ENCODE results near the gene CYSRT1. TPM values are rescaled to one million over a fixed set of nuclear protein-coding genes. Genes with fewer than 3 reads are reported as not detected.
"Not testable (repeated sequence)": the region's sequence is repeated elsewhere in the genome, so short reads cannot be mapped to it uniquely, and the experiment has no call there.

The CYSRT1 gene
- polyA plus RNA-seq, 1 experiment: 0.74 TPM

- no peak for TF ChIP-seq CTCF (IDR thresholded peaks at IDR 0.05; ENCODE audit: insufficient read depth, low read depth, low read length)
- H3K4me3 ChIP-seq (ENCODE audit: low read depth, low read length): no peak overlapping the region
- no peaks in the 10 kb centered on the region; the same call in 1 of the 2 replicates for H3K36me3 ChIP-seq (ENCODE audit: control insufficient read depth, insufficient read depth, low read length)
- DNase-seq (ENCODE audit: low read depth): no peak
- ChIA-PET POLR2A (no interaction called here), CTCF (interaction anchor here (0.6 to 3.3 kb wide), 37 partner anchors 8 to 294 kb away, joined by 3 to 36 read pairs (median 4); partner anchors contain the start of genes CYSRT1, EXD3, RNF208 and RNF224)
- H3K27me3 ChIP-seq (ENCODE audit: control insufficient read depth, insufficient read depth, low read length): no peaks in the 10 kb centered on the region
Measured at GRCh38 chr9:137236936-137237421, 12.0 kb downstream of the CYSRT1 start.

GRCh38 chr9:137237759-137238726 is 13.1 kb downstream of the CYSRT1 start:
- Histone ChIP-seq H3K36me3 (ENCODE audit: control insufficient read depth, insufficient read depth, low read length) (peaks cover 6% of the 10 kb centered on the region), H3K4me3 (ENCODE audit: low read depth, low read length) (no peak overlapping the region), H3K27me3 (ENCODE audit: control insufficient read depth, insufficient read depth, low read length) (no peaks in the 10 kb centered on the region)
- ChIA-PET CTCF (interaction anchor here (1.2 to 3.3 kb wide), 8 partner anchors 11 to 170 kb away, joined by 3 to 36 read pairs (median 9); partner anchors contain the start of genes CYSRT1, RNF208, RNF224 and STPG3), POLR2A (no interaction called here)
- TF ChIP-seq CTCF (IDR thresholded peaks at IDR 0.05; ENCODE audit: insufficient read depth, low read depth, low read length): no peak
- DNase-seq (ENCODE audit: low read depth): no peak

DNA sequence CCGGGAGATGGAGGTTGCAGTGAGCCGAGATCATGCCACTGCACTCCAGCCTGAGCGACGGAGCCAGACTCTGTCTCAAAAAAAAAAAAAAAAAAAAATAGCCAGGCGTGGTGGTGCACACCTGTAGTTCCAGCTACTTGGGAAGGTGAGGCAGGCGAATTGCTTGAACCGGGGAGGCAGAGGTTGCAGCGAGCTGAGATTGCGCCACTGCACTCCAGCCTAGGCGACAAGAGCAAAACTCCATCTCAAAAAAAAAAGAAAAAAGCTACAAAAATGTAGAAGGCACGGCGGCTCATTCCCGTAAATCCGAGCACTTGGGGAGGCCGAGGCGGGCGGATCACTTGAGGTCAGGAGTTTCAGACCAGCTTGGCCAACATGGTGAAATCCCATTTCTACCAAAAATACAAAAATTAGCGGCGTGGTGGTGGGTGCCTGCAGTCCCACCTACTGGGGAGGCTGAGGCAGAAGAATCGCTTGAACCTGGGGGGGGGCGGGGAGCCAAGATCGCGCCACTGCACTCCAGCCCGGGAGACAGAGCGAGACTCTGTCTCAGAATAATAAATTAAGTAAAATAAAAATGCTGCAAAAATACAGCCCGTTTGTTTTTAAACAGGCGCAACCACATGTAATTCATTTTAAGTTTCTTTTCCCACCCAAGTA is 14.7 kb downstream of the CYSRT1 start:
- H3K4me3 ChIP-seq (ENCODE audit: low read depth, low read length): peak overlapping the region; percentile 56
- peaks cover 11% of the 10 kb centered on the region for H3K36me3 ChIP-seq (ENCODE audit: control insufficient read depth, insufficient read depth, low read length)
- CTCF ChIA-PET: interaction anchor here (1.2 to 2.5 kb wide), 4 partner anchors 13 to 193 kb away, joined by 3 to 13 read pairs (median 5); partner anchors contain the start of genes NPDC1 and RNF224
- DNase-seq (ENCODE audit: low read depth); POLR2A ChIA-PET; H3K27me3 ChIP-seq (ENCODE audit: control insufficient read depth, insufficient read depth, low read length): not testable (repeated sequence)

DNA sequence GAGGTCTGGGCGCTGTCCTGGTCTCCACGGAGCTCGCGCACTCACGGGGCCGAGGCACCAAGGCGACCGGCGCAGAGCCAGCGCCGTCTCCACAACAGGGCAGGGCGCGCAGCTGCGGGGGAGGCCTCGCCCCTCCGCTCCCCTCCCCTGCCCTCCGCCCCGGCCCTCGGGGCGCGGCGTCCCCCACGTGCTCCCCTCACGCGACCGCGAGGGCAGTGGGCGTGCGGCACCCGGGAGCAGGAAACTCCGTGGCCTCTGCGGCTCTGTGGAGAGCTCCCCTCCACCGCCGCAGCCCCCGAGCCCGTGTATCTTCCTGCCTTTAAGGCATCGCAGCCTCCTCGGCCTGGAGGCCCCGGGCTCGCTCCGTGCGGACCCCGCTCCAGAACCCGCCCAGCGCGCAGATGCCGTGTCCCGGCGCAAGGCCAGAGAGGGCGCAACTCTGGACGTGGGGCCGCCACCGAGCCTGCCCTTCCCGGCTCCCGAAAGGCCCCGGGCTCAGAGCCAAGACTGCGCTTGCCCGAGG is 15.4 kb downstream of the CYSRT1 start:
- DNase-seq (ENCODE audit: low read depth): no peak
- CTCF ChIA-PET: interaction anchor here (0.7 to 2.5 kb wide), 7 partner anchors 13 to 211 kb away, joined by 3 to 13 read pairs (median 4); partner anchors contain the start of genes NPDC1 and RNF224
- Histone ChIP-seq H3K4me3 (ENCODE audit: low read depth, low read length) (peak overlapping the region; percentile 56), H3K27me3 (ENCODE audit: control insufficient read depth, insufficient read depth, low read length) (no peaks in the 10 kb centered on the region), H3K36me3 (ENCODE audit: control insufficient read depth, insufficient read depth, low read length) (peaks cover 11% of the 10 kb centered on the region)
- TF ChIP-seq CTCF (IDR thresholded peaks at IDR 0.05; ENCODE audit: insufficient read depth, low read depth, low read length): no peak
- POLR2A ChIA-PET: interaction anchor here (0.6 kb wide), 4 partner anchors 8 to 112 kb away, joined by 3 to 4 read pairs (median 3); no protein-coding TSS in a partner anchor

DNA sequence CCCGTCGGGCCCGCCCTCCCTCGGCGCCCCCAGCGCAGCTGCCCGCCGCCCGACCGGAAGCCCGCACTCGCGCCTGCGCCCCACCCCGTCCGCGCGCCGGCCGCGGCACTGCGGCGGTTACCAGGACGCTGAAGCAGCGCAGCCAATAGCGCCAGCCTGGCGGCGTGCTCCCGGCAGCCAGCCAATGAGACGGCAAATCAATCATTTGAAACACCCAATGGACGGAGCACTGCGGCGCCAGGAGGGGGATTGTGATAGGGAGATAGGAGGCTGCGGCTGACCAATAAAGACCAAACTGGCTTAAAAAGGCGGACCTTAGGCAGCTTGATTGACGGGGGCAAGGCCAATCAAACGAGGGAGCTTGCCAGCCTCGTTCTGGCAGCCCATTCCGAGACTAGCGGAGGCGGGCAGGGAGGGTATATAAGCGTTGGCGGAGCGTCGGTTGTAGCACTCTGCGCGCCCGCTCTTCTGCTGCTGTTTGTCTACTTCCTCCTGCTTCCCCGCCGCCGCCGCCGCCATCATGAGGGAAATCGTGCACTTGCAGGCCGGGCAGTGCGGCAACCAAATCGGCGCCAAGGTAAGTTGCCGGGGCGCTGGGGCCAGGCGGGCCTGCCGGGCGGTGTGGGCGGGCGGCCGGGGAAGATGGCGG is 16.0 kb downstream of the CYSRT1 start, which contains the start of gene TUBB4B:
Gene TUBB4B (plus strand): TSS at position 447 of the 649 bp plus-strand sequence. CDS start 74 bp downstream, at position 521.
- no peaks in the 10 kb centered on the region for H3K27me3 ChIP-seq (ENCODE audit: control insufficient read depth, insufficient read depth, low read length)
- peaks cover 11% of the 10 kb centered on the region for H3K36me3 ChIP-seq (ENCODE audit: control insufficient read depth, insufficient read depth, low read length)
- peak; percentile 99 for DNase-seq (ENCODE audit: low read depth)
- ChIA-PET CTCF (interaction anchor here (0.7 to 2.5 kb wide), 7 partner anchors 13 to 212 kb away, joined by 3 to 13 read pairs (median 4); partner anchors contain the start of genes NPDC1 and RNF224), POLR2A (interaction anchor here (0.6 kb wide), 4 partner anchors 8 to 113 kb away, joined by 3 to 4 read pairs (median 3); no protein-coding TSS in a partner anchor)
- peak within 1 kb of the TSS; percentile 97 for H3K4me3 ChIP-seq (ENCODE audit: low read depth, low read length)
- no peak for TF ChIP-seq CTCF (IDR thresholded peaks at IDR 0.05; ENCODE audit: insufficient read depth, low read depth, low read length)

Data from BJ (cell line).